Activated T-helper 1 cell treated with anti-CD3 and anti-CD28 coated beads, Interleukin-2, amount 50 U/mL, for 16 hours (primary cell): ENCODE data around the gene SLC19A1.

Experiments used
- DNase-seq, 2 donors: peaks; one replicate each; pipeline ENCODE4 v3.0.0-alpha.2; 2020; ENCODE audit warnings: low read depth in 1 of 2, low spot score in 1 of 2

Gene SLC19A1

DNA sequence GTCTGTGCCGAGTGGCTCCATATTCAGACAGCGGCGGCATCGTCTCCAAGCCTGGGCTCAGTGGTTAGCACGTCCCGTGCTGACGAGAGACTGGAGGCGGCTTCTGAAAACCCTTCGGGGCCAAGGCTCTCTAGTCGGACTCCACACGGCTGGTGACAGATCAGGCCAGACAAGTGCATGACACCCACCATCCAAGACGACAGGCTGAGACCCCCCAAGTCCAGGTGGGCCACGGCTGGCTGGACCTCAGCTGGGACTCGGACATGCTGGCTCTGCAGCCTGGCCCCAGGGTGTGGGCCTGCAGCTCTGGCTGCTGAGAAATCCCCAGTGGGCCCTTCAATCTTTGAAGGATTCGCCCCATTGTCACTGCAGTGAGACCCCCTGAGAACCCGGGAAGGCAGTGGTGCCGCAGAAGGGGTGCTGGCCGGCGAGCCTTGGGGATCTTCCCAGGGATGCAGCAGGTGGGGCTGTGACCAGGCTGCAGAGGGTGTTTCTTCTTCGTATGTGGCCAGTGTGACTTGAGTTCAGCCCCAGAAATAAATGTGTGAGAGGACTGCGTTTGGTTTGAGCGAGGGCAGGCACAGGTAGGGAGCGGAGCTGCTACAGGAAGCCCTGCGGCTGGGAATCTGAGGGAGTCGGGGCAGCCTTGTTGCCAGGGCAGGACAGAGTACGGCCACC is 15.9 kb upstream of the SLC19A1 start:
- no peak for DNase-seq

- DNase-seq: no peak
Observed at GRCh38 chr21:45557616-45558043, 15.4 kb upstream of the SLC19A1 start.

DNA sequence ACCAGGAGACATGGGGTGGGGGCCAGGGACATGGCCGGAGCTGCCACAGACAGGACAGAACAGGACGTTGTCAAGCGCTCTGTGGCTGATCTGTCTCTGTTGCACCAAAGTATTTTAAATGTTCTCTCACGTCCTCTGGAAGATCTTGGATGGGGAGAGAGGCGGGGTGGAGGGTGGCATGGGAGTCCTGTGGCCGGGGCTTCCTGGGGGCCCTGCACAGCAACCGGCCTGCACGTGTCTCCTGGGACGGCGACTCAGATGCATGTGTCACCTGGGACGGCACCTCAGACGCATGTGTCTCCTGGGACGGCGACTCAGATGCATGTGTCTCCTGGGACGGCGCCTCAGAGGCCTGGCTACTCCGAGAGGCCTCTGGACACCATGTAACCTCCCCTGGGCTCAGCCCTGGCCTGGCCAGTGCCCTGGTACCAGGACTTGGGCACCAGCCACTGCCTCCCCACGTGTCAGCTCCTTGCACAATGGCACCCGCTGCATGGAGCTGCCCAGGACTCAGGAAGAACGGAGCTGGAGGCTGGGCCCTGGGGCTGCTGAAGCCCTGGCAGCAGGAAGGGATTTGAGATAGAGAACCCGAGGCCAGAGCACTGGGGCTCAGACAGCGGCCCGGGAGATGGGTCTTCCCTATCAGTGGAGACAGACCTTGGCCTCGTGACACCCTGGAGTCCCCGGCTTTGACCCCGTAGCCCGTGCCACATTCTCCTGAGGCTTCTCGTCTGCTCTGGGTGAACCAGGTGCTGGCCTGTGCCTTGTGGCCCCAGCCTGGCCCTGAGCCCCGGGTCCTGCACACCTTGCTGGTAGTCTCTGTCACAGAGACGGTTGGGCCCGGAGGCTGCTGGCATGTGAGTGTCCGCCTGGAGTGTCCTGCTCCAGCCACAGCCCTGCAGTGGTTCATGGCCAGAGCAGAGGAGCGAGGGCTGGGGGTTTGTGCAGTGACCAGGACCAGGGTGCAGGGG is 14.7 kb upstream of the SLC19A1 start:
- DNase-seq: no peak

DNA sequence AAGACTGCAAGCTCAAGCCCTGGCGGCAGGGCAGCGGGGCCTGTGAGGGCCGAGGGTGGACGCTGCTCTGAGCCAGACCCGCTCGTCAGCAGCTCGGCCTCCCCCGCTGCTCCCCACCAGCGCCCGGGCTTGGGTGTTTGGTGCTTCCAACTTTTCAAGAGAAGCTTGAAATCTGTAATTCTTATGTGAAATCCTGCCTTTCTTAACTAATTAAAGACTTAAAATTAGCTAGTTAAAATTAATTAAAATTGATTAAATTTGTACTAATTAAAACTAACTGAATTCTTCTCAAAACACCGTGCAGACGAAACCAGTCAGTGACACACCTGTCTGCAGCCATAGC is 14.0 kb upstream of the SLC19A1 start:
- no peak for DNase-seq

- peak in 1 of 2 donors; percentile 35 for DNase-seq
Observed at GRCh38 chr21:45555557-45556301, 13.5 kb upstream of the SLC19A1 start.

DNA sequence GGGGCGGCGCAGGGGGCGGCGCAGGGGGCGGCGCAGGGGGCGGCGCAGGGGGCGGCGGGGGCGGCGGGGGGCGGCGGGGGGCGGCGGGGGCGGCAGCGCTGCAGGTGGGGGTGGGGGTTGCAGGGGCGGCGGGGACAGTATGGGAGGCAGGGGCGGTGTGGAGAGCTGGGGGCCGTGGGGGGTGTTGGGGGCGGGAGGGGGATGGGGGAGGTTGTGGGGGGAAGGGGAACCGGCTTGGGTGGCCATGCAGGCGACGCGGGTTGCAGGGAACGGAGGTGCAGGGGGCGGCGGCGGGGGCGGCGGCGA is 13.0 kb upstream of the SLC19A1 start:
- DNase-seq: no peak

DNA sequence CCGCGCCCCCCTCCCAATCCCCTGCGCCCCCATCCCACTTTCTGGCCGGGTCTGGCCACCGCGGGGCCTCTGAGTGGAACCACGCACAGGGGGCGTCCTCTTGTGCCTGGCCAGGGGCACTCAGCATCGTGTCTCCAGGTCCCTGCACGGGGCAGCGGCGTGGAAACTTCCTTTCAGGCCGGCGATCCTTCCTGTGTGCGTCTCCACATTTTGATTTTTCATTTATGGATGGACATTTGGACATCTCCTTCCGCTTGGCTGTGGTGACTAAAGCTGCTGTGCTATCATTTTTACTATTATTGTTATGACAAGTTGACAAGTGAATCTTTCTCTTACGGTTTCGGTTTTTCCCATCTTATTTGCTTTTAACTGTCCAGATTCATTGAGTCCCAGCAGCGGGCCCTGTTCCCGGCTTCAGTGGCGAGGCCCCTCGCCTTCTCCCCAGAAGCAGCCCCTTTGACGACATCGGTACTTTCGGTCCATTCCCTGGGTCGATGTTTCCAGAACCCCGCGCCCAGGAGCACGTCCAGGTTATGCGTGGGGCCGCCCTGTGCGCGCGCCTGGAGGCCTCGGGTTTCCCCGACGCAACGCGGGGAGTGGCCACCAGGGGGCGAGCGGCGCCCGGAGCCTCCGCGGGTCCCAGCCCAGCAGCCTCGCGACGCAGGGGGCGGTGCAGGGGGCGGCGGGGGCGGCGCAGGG is 12.4 kb upstream of the SLC19A1 start:
- peak; percentile 83 to 87 for DNase-seq

DNA sequence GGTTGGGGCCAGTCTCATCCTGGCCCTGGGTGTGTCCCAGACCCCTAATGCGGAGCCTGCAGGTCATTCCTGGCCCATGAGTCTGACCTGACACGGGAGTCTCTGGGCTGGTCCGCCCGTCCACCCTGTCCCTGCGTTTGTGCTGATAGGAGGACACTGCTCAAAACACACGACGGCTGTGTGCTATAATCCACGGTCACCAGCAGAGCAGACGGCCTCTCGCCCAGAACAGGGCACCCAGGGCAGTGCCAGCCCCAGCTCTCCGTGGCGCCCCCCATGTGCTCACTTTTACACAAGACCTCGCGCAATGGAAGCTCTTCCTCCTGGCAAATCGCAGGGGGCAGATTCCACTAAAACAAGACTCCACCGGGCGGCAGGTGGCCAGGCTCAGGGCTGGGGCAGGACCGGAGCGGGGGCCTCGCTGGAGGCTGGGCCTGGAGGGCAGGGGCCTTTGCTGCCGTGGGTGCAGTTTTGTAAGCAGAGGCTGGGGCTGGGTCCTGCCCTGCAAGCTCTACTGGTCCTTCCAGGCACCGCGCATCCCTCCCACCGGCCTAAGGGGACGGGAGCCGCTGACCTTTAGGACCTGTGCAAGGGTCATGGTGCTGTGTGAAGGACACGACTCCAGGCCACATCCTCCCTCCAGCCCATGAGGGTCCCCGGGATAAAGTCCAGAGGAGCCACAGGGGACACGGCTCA is 10.6 kb upstream of the SLC19A1 start:
- DNase-seq: no peak

- no peak for DNase-seq
Observed at GRCh38 chr21:45551783-45552695, 9.8 kb upstream of the SLC19A1 start.

GRCh38 chr21:45551316-45551715 is 9.1 kb upstream of the SLC19A1 start:
- DNase-seq: no peak

DNA sequence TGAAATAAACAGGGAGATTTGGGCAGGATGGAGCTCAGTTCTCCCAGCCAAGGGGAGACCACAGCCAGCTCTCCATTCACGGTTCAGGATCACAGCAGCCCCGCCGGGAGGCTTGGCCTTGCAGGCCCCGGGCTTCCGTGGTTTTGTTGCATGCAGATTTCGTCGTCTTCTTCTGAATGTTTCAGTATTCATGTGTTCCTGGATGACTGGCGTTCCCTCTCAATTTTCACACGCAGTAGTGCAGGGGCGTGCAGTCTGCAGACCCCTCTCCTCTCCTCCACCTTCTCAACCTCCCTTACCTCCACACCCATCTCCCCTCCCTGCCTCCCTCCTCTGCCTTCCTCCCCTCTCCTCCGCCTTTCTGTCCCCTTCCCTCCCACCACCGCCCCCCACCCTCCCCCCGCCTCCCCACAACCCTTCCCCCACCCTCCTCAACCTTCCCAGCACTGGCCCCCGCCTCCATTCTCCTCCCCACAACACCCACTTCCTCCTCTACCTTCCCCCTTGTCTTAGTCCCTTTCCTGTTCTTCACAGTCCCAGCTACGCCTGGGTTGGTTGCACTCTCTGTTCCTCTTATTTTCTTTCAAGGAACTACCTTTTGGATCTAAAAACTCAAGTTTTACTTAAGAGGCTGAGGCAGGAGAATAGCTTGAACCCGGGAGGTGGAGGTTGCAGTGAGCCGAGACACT is 8.4 kb upstream of the SLC19A1 start:
- no peak for DNase-seq

DNA sequence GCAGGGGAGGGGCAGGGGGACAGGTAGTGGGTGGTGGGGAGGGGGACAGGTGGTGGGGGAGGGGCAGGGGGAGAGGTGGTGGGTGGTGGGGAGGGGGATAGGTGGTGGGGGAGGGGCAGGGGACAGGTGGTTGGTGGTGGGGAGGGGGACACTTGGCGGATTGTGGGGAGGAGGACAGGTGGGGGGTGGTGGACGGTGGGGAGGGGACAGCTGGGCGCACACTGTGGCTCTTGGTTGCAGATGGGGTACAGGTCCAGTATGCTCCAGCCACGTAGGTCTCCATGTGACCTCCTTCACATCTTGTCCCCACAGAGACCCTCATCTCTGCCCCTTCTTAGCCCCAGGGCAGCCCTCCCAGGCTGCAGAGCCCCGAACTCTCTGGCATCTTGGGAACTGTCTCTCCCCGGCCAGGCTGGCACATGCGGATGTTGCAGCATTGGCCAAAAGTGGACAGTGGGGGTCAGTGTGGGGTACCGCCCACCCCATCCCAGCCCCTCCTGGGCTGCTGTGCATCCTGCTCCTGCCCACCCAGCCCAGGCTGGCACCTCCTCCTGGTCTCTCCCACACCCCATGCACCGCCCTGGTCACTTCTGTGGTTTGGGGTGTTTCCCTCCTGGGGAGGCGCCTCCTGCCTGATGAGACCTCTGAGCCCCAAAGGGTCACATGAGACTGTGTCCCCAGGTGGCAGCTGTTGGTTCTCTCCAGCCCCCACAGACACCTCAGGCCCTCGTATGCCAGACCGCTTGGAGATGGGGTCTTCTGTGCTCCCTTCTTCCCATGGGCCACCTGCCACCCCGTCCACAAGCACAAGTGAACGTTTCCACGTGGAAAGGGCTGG is 7.6 kb upstream of the SLC19A1 start:
- no peak for DNase-seq

GRCh38 chr21:45548711-45549491 is 6.7 kb upstream of the SLC19A1 start:
- DNase-seq: no peak

GRCh38 chr21:45547545-45547900 is 5.3 kb upstream of the SLC19A1 start:
- DNase-seq: no peak

DNA sequence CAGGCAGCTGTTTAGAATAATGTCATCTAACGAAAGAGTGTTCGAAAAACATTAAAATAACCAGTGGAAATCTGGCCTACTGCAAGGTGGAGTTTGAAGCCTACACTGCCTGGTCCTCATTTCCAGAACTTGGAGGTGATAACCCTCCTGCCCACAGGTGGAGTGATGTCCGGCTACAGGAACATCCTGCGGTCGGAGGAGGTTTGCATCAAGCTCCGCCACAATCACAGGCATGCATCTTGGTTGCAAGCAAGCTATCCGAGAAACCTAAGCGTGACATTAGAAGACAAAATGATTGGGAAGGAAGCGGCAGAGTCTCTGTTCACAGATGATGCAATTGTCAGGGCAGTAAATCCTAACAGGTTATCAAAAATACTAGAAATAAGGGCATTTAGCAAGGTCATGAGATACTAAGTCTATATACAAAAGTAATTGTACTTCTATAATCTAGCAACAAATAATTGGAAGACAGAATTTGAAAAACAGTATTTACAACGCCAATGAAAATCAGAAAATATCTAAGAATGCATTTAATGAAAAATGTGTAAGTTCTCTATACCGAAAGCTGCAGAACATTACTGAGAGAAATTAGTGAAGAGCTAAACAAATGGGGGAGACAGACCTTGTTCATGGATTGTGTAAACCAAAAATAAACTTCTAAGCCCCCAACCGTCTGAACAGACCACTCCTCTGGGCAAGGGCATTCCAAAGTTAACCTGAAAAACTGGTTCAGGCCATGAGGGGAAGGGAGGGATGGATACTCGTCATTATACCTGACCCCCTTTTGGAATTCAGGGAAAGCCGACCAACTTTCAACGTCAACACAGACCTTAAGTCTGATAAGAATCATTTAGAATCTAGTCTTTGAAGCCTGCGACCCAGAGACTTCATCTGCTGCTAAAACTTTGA is 4.7 kb upstream of the SLC19A1 start:
- no peak for DNase-seq
